ENCODE measurements around the gene UTP25.
"Not testable (repeated sequence)": the region's sequence is repeated elsewhere in the genome, so short reads cannot be mapped to it uniquely, and the experiment has no call there.

The UTP25 gene

GRCh38 chr1:209889077-209889418 lies 61.3 kb downstream of the UTP25 start:
- Histone ChIP-seq H3K4me3 (ENCODE audit: low read length) (no peak overlapping the region), H3K36me3 (ENCODE audit: insufficient read depth, low read depth, low read length) (no peaks in the 10 kb centered on the region), H3K9me3 (ENCODE audit: insufficient read depth, low read depth, low read length) (no peaks in the 10 kb centered on the region), H3K27me3 (ENCODE audit: insufficient read depth, low read length) (no peaks in the 10 kb centered on the region), H3K27ac (ENCODE audit: low read length) (no peak overlapping the region), H3K4me1 (ENCODE audit: insufficient read depth, low read length) (peaks cover 8% of the 10 kb centered on the region), H3K9ac (ENCODE audit: low read depth, low read length) (no peak overlapping the region)

DNA sequence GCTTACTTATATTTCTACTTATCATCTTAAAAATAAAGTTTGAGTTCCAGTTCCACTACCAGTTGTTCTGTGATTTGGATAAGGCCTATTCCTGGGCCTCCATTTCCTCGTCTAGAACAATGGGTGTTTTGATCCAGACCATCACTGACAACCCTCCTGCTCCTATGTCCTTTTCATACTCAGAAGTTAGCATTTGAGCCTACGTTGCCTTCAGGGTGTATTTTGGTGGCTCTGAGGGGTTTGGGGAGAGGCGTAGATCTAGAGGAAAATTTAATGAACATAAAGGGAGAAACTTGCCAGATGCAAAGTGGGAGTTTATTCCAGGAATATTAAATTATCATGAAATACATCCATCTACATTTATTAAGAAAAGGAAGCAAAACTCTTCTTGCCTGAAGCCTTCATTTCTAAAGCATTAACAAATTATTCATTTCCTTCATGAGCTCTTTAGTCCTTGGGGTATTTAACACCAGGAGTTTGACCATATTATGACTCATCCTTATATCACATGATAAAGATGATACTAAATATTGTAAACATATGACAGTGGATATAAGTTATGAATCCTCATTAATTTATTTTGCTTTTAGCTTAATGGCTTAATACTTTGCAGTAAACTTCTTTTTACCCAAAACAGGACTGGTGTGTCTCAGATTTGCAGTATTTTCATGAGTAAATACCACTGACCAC lies 63.0 kb downstream of the UTP25 start:
- H3K4me3 ChIP-seq (ENCODE audit: low read length), result no peak overlapping the region
- H3K36me3 ChIP-seq (ENCODE audit: insufficient read depth, low read depth, low read length), result no peaks in the 10 kb centered on the region

GRCh38 chr1:209893751-209894150 lies 66.0 kb downstream of the UTP25 start:
- no peaks in the 10 kb centered on the region for H3K27me3 ChIP-seq (ENCODE audit: insufficient read depth, low read length)
- no peaks in the 10 kb centered on the region for H3K4me1 ChIP-seq (ENCODE audit: insufficient read depth, low read length)
- no peaks in the 10 kb centered on the region for H3K9me3 ChIP-seq (ENCODE audit: insufficient read depth, low read depth, low read length)
- H3K9ac ChIP-seq (ENCODE audit: low read depth, low read length), result no peak overlapping the region
- no peaks in the 10 kb centered on the region for H3K36me3 ChIP-seq (ENCODE audit: insufficient read depth, low read depth, low read length)
- H3K4me3 ChIP-seq (ENCODE audit: low read length), result no peak overlapping the region
- no peak overlapping the region for H3K27ac ChIP-seq (ENCODE audit: low read length)

More for the DNA sequence above, 63.0 kb downstream of the UTP25 start:
- Histone ChIP-seq H3K4me1 (ENCODE audit: insufficient read depth, low read length) (0 out of 2 replicates have a peak, but pooled peaks cover 3% of the 10 kb centered on the region), H3K9me3 (ENCODE audit: insufficient read depth, low read depth, low read length) (no peaks in the 10 kb centered on the region), H3K27me3 (ENCODE audit: insufficient read depth, low read length) (no peaks in the 10 kb centered on the region), H3K27ac (ENCODE audit: low read length) (no peak overlapping the region), H3K9ac (ENCODE audit: low read depth, low read length) (no peak overlapping the region)

DNA sequence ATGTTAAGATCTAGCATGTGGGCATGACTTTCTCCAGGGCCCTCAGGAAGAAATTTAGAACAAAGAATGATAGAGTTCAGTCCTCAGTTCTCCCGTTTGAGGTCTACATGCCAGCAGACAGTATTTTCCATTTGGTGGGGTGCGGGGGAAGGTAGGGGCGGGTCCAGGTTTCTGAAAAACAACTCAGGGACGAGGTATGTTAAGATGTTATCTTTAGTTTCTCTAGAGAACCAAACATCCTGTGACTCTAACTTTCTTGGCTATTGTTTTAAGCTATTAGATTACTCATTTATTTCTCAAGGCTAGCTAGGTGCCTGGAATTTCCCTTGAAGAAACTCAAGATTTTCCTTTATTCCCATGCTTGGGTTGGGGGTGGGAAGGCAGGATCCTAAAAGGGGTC lies 67.9 kb downstream of the UTP25 start:
- H3K9ac ChIP-seq (ENCODE audit: low read depth, low read length), result no peak overlapping the region
- H3K27me3 ChIP-seq (ENCODE audit: insufficient read depth, low read length), result no peaks in the 10 kb centered on the region
- H3K9me3 ChIP-seq (ENCODE audit: insufficient read depth, low read depth, low read length), result no peaks in the 10 kb centered on the region
- no peak overlapping the region for H3K4me3 ChIP-seq (ENCODE audit: low read length)
- no peak overlapping the region for H3K27ac ChIP-seq (ENCODE audit: low read length)
- no peaks in the 10 kb centered on the region for H3K4me1 ChIP-seq (ENCODE audit: insufficient read depth, low read length)
- no peaks in the 10 kb centered on the region for H3K36me3 ChIP-seq (ENCODE audit: insufficient read depth, low read depth, low read length)

GRCh38 chr1:209896346-209896745 lies 68.6 kb downstream of the UTP25 start:
- H3K36me3 ChIP-seq (ENCODE audit: insufficient read depth, low read depth, low read length), result no peaks in the 10 kb centered on the region
- no peak overlapping the region for H3K9ac ChIP-seq (ENCODE audit: low read depth, low read length)
- H3K4me3 ChIP-seq (ENCODE audit: low read length), result no peak overlapping the region
- H3K27me3 ChIP-seq (ENCODE audit: insufficient read depth, low read length), result no peaks in the 10 kb centered on the region
- H3K9me3 ChIP-seq (ENCODE audit: insufficient read depth, low read depth, low read length), result no peaks in the 10 kb centered on the region
- H3K27ac ChIP-seq (ENCODE audit: low read length), result no peak overlapping the region
- no peaks in the 10 kb centered on the region for H3K4me1 ChIP-seq (ENCODE audit: insufficient read depth, low read length)

GRCh38 chr1:209898271-209898670 lies 70.5 kb downstream of the UTP25 start:
- not testable (repeated sequence) for H3K4me1 ChIP-seq (ENCODE audit: insufficient read depth, low read length); H3K9ac ChIP-seq (ENCODE audit: low read depth, low read length); H3K4me3 ChIP-seq (ENCODE audit: low read length); H3K27ac ChIP-seq (ENCODE audit: low read length); H3K36me3 ChIP-seq (ENCODE audit: insufficient read depth, low read depth, low read length); H3K9me3 ChIP-seq (ENCODE audit: insufficient read depth, low read depth, low read length); H3K27me3 ChIP-seq (ENCODE audit: insufficient read depth, low read length)

DNA sequence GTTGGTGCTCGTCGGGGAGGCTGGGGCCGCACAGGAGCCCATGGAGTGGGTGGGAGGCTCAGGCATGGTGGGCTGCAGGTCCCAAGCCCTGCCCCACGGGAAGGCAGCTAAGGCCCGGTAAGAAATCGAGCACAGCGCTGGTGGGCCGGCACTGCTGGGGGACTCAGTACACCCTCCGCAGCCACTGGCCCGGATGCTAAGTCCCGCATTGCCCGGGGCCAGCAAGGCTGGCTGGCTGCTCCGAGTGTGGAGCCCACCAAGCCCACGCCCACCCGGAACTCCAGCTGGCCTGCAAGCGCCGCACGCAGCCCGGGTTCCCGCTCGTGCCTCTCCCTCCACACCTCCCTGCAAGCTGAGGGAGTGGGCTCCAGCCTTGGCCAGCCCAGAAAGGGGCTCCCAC lies 71.1 kb downstream of the UTP25 start:
- H3K4me1 ChIP-seq (ENCODE audit: insufficient read depth, low read length); H3K27me3 ChIP-seq (ENCODE audit: insufficient read depth, low read length); H3K9ac ChIP-seq (ENCODE audit: low read depth, low read length); H3K9me3 ChIP-seq (ENCODE audit: insufficient read depth, low read depth, low read length); H3K36me3 ChIP-seq (ENCODE audit: insufficient read depth, low read depth, low read length); H3K4me3 ChIP-seq (ENCODE audit: low read length); H3K27ac ChIP-seq (ENCODE audit: low read length): not testable (repeated sequence)

DNA sequence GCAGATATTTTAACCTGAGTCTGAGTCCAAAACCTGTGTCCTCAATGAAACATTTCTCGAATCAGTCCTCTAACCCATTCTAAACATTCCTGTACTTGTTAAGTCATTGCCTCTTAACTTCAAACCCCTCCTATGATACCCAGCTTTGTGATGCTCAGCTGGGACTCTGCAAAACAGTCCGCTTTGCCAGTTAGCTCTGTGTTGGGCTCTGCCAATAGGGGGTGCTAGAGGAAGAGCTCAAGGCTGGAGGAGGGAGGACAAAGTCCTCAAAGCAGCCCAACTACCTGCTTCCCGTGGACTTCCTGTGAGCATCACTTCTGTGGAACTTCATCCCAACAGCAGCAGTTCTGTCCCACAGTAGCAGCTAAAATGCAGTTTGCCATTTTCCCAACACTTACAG lies 72.2 kb downstream of the UTP25 start:
- H3K4me1 ChIP-seq (ENCODE audit: insufficient read depth, low read length), result no peaks in the 10 kb centered on the region
- H3K27me3 ChIP-seq (ENCODE audit: insufficient read depth, low read length), result no peaks in the 10 kb centered on the region
- H3K4me3 ChIP-seq (ENCODE audit: low read length), result no peak overlapping the region
- no peaks in the 10 kb centered on the region for H3K9me3 ChIP-seq (ENCODE audit: insufficient read depth, low read depth, low read length)
- no peaks in the 10 kb centered on the region for H3K36me3 ChIP-seq (ENCODE audit: insufficient read depth, low read depth, low read length)
- H3K27ac ChIP-seq (ENCODE audit: low read length), result no peak overlapping the region
- H3K9ac ChIP-seq (ENCODE audit: low read depth, low read length), result no peak overlapping the region

DNA sequence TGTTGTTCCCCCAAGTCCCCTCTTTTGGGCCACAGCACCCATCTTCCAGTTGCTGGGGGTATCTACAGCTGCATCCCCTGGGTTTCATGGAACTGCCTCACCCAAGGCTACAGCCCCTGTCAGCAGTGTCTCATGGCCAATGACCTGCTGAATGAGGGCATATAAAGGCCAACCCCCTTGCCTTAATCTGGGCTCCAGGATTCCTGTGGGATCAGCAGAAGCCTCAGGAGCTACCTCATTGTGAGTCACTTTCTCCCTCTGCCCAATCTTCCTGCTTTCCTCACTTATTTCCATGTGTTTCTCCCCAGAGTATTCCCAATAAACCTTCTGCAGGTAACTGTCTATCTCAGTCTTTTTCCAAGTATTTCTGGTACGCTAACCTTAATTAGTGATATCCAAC lies 73.0 kb downstream of the UTP25 start:
- no peak overlapping the region for H3K27ac ChIP-seq (ENCODE audit: low read length)
- H3K27me3 ChIP-seq (ENCODE audit: insufficient read depth, low read length), result no peaks in the 10 kb centered on the region
- no peaks in the 10 kb centered on the region for H3K4me1 ChIP-seq (ENCODE audit: insufficient read depth, low read length)
- no peaks in the 10 kb centered on the region for H3K36me3 ChIP-seq (ENCODE audit: insufficient read depth, low read depth, low read length)
- H3K9me3 ChIP-seq (ENCODE audit: insufficient read depth, low read depth, low read length), result no peaks in the 10 kb centered on the region
- H3K4me3 ChIP-seq (ENCODE audit: low read length), result no peak overlapping the region
- H3K9ac ChIP-seq (ENCODE audit: low read depth, low read length), result no peak overlapping the region

GRCh38 chr1:209901211-209901610 lies 73.4 kb downstream of the UTP25 start:
- Histone ChIP-seq H3K4me3 (ENCODE audit: low read length) (no peak overlapping the region), H3K9ac (ENCODE audit: low read depth, low read length) (no peak overlapping the region), H3K4me1 (ENCODE audit: insufficient read depth, low read length) (no peaks in the 10 kb centered on the region), H3K36me3 (ENCODE audit: insufficient read depth, low read depth, low read length) (no peaks in the 10 kb centered on the region), H3K9me3 (ENCODE audit: insufficient read depth, low read depth, low read length) (no peaks in the 10 kb centered on the region), H3K27me3 (ENCODE audit: insufficient read depth, low read length) (no peaks in the 10 kb centered on the region), H3K27ac (ENCODE audit: low read length) (no peak overlapping the region)

GRCh38 chr1:209904774-209905173 lies 77.0 kb downstream of the UTP25 start:
- not testable (repeated sequence) for H3K27me3 ChIP-seq (ENCODE audit: insufficient read depth, low read length); H3K4me3 ChIP-seq (ENCODE audit: low read length); H3K9ac ChIP-seq (ENCODE audit: low read depth, low read length); H3K4me1 ChIP-seq (ENCODE audit: insufficient read depth, low read length); H3K36me3 ChIP-seq (ENCODE audit: insufficient read depth, low read depth, low read length); H3K9me3 ChIP-seq (ENCODE audit: insufficient read depth, low read depth, low read length); H3K27ac ChIP-seq (ENCODE audit: low read length)
